ENCODE measurements around the gene SOX6. TPM values are rescaled to one million over a fixed set of nuclear protein-coding genes. Genes with fewer than 3 reads are reported as not detected.

SOX6 gene
- total and polyA plus RNA-seq, 2 of the 13 experiments (the other 11 are each of a cell fraction or from before 2014, with no cell fraction given): 2.6 to 11.2 TPM

GRCh38 chr11:16356057-16356760 is at the start of gene SOX6 (continued):
- TF ChIP-seq HIC2 (CRISPR knock-in tag; IDR thresholded peaks at IDR 0.05; ENCODE audit: low read depth) (no peak), YEATS2 (CRISPR knock-in tag; IDR thresholded peaks at IDR 0.05; ENCODE audit: borderline replicate concordance) (no peak)

- FAIRE-seq: no peak
- Histone ChIP-seq H2AFZ (ENCODE audit: low read length) (no peak overlapping the region), H3K27me3 (ENCODE audit: control insufficient read depth in 1 of 2, insufficient read depth in 2 of 2, low read length in 2 of 2) (no peaks in the 10 kb centered on the region), H3K36me3 (replicated peaks in 1 of 2; ENCODE audit: control insufficient read depth in 1 of 2, insufficient read depth in 2 of 2, low read length in 2 of 2) (no peaks in the 10 kb centered on the region), H4K20me1 (ENCODE audit: insufficient read depth, low read length) (no peaks in the 10 kb centered on the region), H3K4me3 (replicated peaks in 1 of 3; ENCODE audit: insufficient read depth in 1 of 3, low read depth in 2 of 3, low read length in 3 of 3) (no peak overlapping the region), H3K9ac (ENCODE audit: insufficient read depth, low read depth, low read length) (no peak overlapping the region), H3K79me2 (ENCODE audit: insufficient read depth, low read length) (no peaks in the 10 kb centered on the region), H3K9me3 (ENCODE audit: low read length) (no peaks in the 10 kb centered on the region), H3K4me1 (ENCODE audit: insufficient read depth, low read length) (peaks cover 68% of the 10 kb centered on the region), H3K4me2 (ENCODE audit: low read depth, low read length) (no peak overlapping the region), H3K27ac (ENCODE audit: extremely low read length, insufficient read depth, low read length) (no peak overlapping the region)
- CTCF ChIA-PET (ENCODE audit: low intra/inter-chr PET ratio, low total read pairs): no interaction called here
- no peak for DNase-seq (ENCODE audit: low spot score)
- BruUV-seq (replicated peaks): no TSS peak
- in situ Hi-C loops (cut with HindIII; ENCODE audit: extremely low pct_ligation_motif_present, low pct_unique_long_range_greater_than_20kb): no loop called here
- ATAC-seq: no peak
- intact Hi-C loops (cut with micrococcal nuclease; ENCODE audit: unreplicated experiment): loop anchor here (5.0 to 10.0 kb wide), 2 partner anchors 200 to 288 kb away; no protein-coding TSS in a partner anchor
- POLR2A ChIA-PET: no interaction called here
- 49% methylated on average over 4 of the region's 4 CpGs for WGBS (ENCODE audit: low lambda C conversion rate)
- no peak for TF ChIP-seq ZNF264 (CRISPR knock-in tag; IDR thresholded peaks at IDR 0.05)
- TF ChIP-seq ZNF710 (CRISPR knock-in tag; IDR thresholded peaks at IDR 0.05; ENCODE audit: borderline replicate concordance): no peak
- no peak for TF ChIP-seq KIAA2018 (CRISPR knock-in tag; IDR thresholded peaks at IDR 0.05; ENCODE audit: borderline replicate concordance)
- no peak for TF ChIP-seq FUBP1 (CRISPR knock-in tag; IDR thresholded peaks at IDR 0.05; ENCODE audit: borderline replicate concordance)
Measured at GRCh38 chr11:16404781-16405285, 48.5 kb upstream of the SOX6 start.
